Measurements from ENCODE around the gene SMPD4.
"Not testable (repeated sequence)": the region's sequence is repeated elsewhere in the genome, so short reads cannot be mapped to it uniquely, and the experiment has no call there.

GRCh38 chr2:130128464-130128863, 52.9 kb downstream of the SMPD4 start:
- TF ChIP-seq POLR2A (IDR thresholded peaks at IDR 0.05; ENCODE audit: low read depth, low read length); TAF1 (IDR thresholded peaks at IDR 0.05; ENCODE audit: borderline replicate concordance, low read depth, low read length); POLR2AphosphoS5 (IDR thresholded peaks at IDR 0.05; ENCODE audit: low read depth, low read length): not testable (repeated sequence)
